GM12878 (cell line): ENCODE measurements around the gene CTDNEP1. TPM values are rescaled to one million over a fixed set of nuclear protein-coding genes. Genes with fewer than 3 reads are reported as not detected.

Experiments
- ATAC-seq: fragments of 200-7000 bp; cut with Tn5 transposase; 3 replicates; pipeline ENCODE4 v1.9.1; 2020; ENCODE audit warnings: mild to moderate bottlenecking, moderate library complexity
- BruUV-seq: library from RNA; stranded (reverse); fragments of 400-500 nt; replicated peaks from 2 replicates; lab custom pipeline; 2021; lab: Mats Ljungman, UMichigan
- CTCF ChIA-PET: fragments of 300-600 bp; sonication (Branson Sonifier 250); formaldehyde crosslinking; extraction: SDS; loops from one replicate; lab custom pipeline; 2021; ENCODE audit warnings: inconsistent platforms; lab: Yijun Ruan, JAX
- POLR2A ChIA-PET: fragments of 350-600 bp; formaldehyde crosslinking; extraction: SDS; loops from one replicate; lab custom pipeline; 2021; ENCODE audit warnings: inconsistent platforms; lab: Charles Lee
- RAD21 ChIA-PET: fragments of 300-600 bp; sonication (Branson Sonifier 250); formaldehyde crosslinking; loops from one replicate; lab custom pipeline; 2023; ENCODE audit warnings: antibody characterized with exemption; ENCODE audit not compliant: unreplicated experiment; lab: Charles Lee
- SMC1A ChIA-PET: fragments of 300-600 bp; sonication (Branson Sonifier 250); formaldehyde crosslinking; loops from one replicate; lab custom pipeline; 2023; ENCODE audit not compliant: unreplicated experiment, uncharacterized antibody; lab: Charles Lee
- DNase-seq: peaks from one replicate; pipeline ENCODE4 v3.0.0-alpha.2; 2011; ENCODE audit warnings: low read depth, low spot score
- FAIRE-seq: peaks from 3 replicates; lab custom pipeline; 2011; peaks lifted over from hg19 to GRCh38; lab: Jason Lieb, UNC
- H2AFZ ChIP-seq: 2 replicates; pipeline ENCODE4 v1.6.0; 2011; ENCODE audit warnings: low read depth, low read length, control low read depth; ENCODE audit not compliant: control insufficient read depth
- H3K27ac ChIP-seq: 2 replicates; pipeline ENCODE4 v1.5.1; 2011; ENCODE audit warnings: control low read depth; ENCODE audit not compliant: control insufficient read depth, insufficient read depth
- H3K27me3 ChIP-seq, 2 experiments: replicated peaks in 1 of 2; 2 replicates each; pipeline versions ENCODE4 v1.6.0 to v1.6.1; 2011; ENCODE audit warnings: low read length in 1 of 2; ENCODE audit not compliant: control insufficient read depth in 2 of 2, insufficient read depth in 2 of 2
- H3K36me3 ChIP-seq, 2 experiments: 2 replicates each; pipeline ENCODE4 v1.5.1; 2011; ENCODE audit warnings: low read length in 1 of 2; ENCODE audit not compliant: control insufficient read depth in 2 of 2, insufficient read depth in 2 of 2
- H3K4me1 ChIP-seq: 2 replicates; pipeline ENCODE4 v1.6.1; 2011; ENCODE audit warnings: mild to moderate bottlenecking, low read length, moderate library complexity, mixed read lengths; ENCODE audit not compliant: control insufficient read depth, insufficient read depth
- H3K4me2 ChIP-seq: 2 replicates; pipeline ENCODE4 v1.6.0; 2011; ENCODE audit warnings: control low read depth; ENCODE audit not compliant: control insufficient read depth, insufficient read depth
- H3K4me3 ChIP-seq: fragments of 200-600 bp; sonication (generic); 2 replicates; pipeline ENCODE4 v1.5.1; 2016
- H3K79me2 ChIP-seq: 2 replicates; pipeline ENCODE4 v1.6.0; 2011; ENCODE audit warnings: low read length; ENCODE audit not compliant: control insufficient read depth, insufficient read depth
- H3K9ac ChIP-seq: 2 replicates; pipeline ENCODE4 v1.8.0; 2011; ENCODE audit warnings: low read length, control low read depth, mixed read lengths; ENCODE audit not compliant: control insufficient read depth, insufficient read depth
- H3K9me3 ChIP-seq: replicated peaks from 3 replicates; pipeline ENCODE4 v1.5.1; 2011; ENCODE audit warnings: mild to moderate bottlenecking, low read length; ENCODE audit not compliant: control insufficient read depth, insufficient read depth
- H4K20me1 ChIP-seq: 2 replicates; pipeline ENCODE4 v1.6.0; 2011; ENCODE audit not compliant: control insufficient read depth, insufficient read depth
- CEBPB ChIP-seq, 2 experiments: fragments of 150-350 bp in 1 of 2; IDR thresholded peaks; 2 replicates each; pipeline ENCODE4 v1.6.1; 2012 to 2014; ENCODE audit warnings: low read depth in 2 of 2, low read length in 2 of 2, borderline replicate concordance in 1 of 2, inconsistent platforms in 1 of 2
- CTCF ChIP-seq, 3 experiments: IDR thresholded peaks in 2 of 3; conservative IDR thresholded peaks in 1 of 3; 2 replicates each; pipeline ENCODE4 v1.5.1; 2011; ENCODE audit warnings: low read depth in 3 of 3, low read length in 3 of 3, mild to moderate bottlenecking in 3 of 3, control low read depth in 2 of 3, moderate library complexity in 2 of 3, inconsistent platforms in 1 of 3, mixed read lengths in 1 of 3; ENCODE audit not compliant: control insufficient read depth in 2 of 3, insufficient read depth in 1 of 3; ENCODE audit errors: extremely low read depth in 1 of 3
- EGR1 ChIP-seq, 2 experiments: IDR thresholded peaks; 1 replicate in 1 of 2; 2 replicates in 1 of 2; pipeline ENCODE4 v1.6.1; 2011 to 2012; ENCODE audit warnings: low read depth in 2 of 2, low read length in 2 of 2, borderline replicate concordance in 1 of 2, mild to moderate bottlenecking in 1 of 2, moderate library complexity in 1 of 2
- ETV6 ChIP-seq, 2 experiments: fragments of 450-650 bp in 1 of 2; IDR thresholded peaks in 1 of 2; conservative IDR thresholded peaks in 1 of 2; 2 replicates each; pipeline ENCODE4 v1.6.1; 2014; ENCODE audit warnings: antibody characterized with exemption in 1 of 2, borderline replicate concordance in 1 of 2, low read depth in 1 of 2, mild to moderate bottlenecking in 1 of 2, moderate library complexity in 1 of 2
- FOS ChIP-seq: IDR thresholded peaks from 3 replicates; pipeline ENCODE4 v1.6.1; 2011; ENCODE audit warnings: borderline replicate concordance; ENCODE audit not compliant: insufficient read length; ENCODE audit errors: extremely low read depth
- IKZF1 ChIP-seq: fragments of 450-650 bp; conservative IDR thresholded peaks from 2 replicates; pipeline ENCODE4 v1.6.1; 2017; ENCODE audit warnings: antibody characterized with exemption, mild to moderate bottlenecking
- SMAD5 ChIP-seq: IDR thresholded peaks from 2 replicates; pipeline ENCODE4 v1.6.1; 2016; ENCODE audit warnings: antibody characterized with exemption, low read depth
- WRNIP1 ChIP-seq: IDR thresholded peaks from 2 replicates; pipeline ENCODE4 v1.6.1; 2011; ENCODE audit warnings: low read depth, low read length, improper control_type of control experiment, borderline replicate concordance
- ZNF24 ChIP-seq: fragments of 450-650 bp; IDR thresholded peaks from 2 replicates; pipeline ENCODE4 v1.6.1; 2017; ENCODE audit warnings: antibody characterized with exemption, mild to moderate bottlenecking
- ZZZ3 ChIP-seq: IDR thresholded peaks from 2 replicates; pipeline ENCODE4 v1.6.1; 2011; ENCODE audit warnings: low read depth; ENCODE audit not compliant: control insufficient read depth, insufficient read length
- WGBS: methylation state at CpG from one replicate; pipeline ENCODE4 v1.1.6; 2016; ENCODE audit warnings: low lambda C conversion rate; ENCODE audit not compliant: insufficient replicate concordance, insufficient coverage; ENCODE audit errors: missing lambda C conversion rate; 5-methylcytosine and 5-hydroxymethylcytosine counted together
- in situ Hi-C: fragments of 300-500 bp; cut with MboI; formaldehyde crosslinking; loops from 9 replicates; pipeline ENCODE4 v1.14.3; 2018; ENCODE audit warnings: mixed read lengths
- intact Hi-C: fragments of 100-400 bp; cut with micrococcal nuclease; formaldehyde crosslinking; loops from one replicate; pipeline ENCODE4 v1.14.2; 2022; ENCODE audit not compliant: unreplicated experiment
- polyA plus RNA-seq, 11 experiments: library from polyadenylated mRNA; depleted of rRNA in 4 of 11; unstranded in 6 of 11; stranded (reverse) in 5 of 11; fragments of >200 nt; fragmentation: Nextera tagmentation in 4 of 11; fragmentation: Illumina TruSeq in 1 of 11; extraction: Ambion mirVana in 4 of 11; extraction: Trizol in 1 of 11; gene quantifications; 1 replicate in 1 of 11; 2 replicates in 10 of 11; pipeline versions ENCODE4 v1.2.1 to v1.2.3, GENCODE V29; 2011 to 2016; ENCODE audit warnings: inconsistent platforms in 2 of 11, missing spikeins in 2 of 11, low read depth in 1 of 11
- total RNA-seq, 4 experiments: library from RNA; depleted of rRNA in 3 of 4; stranded (reverse); fragments of >200 nt in 3 of 4; fragmentation: Illumina TruSeq in 1 of 4; extraction: Trizol in 1 of 4; gene quantifications; 2 replicates each; pipeline versions ENCODE4 v1.2.1 to v1.2.3, GENCODE V29; 2013 to 2021
- TF ChIP-seq, protein P1 (sequence below): IDR thresholded peaks from 2 replicates; pipeline ENCODE4 v1.6.1; 2011; ENCODE audit warnings: mild to moderate bottlenecking, low read depth, low read length, moderate library complexity; ENCODE audit not compliant: insufficient replicate concordance
- TF ChIP-seq, protein P2 (sequence below): fragments of 450-650 bp; IDR thresholded peaks from 2 replicates; pipeline ENCODE4 v1.6.1; 2014; ENCODE audit warnings: mild to moderate bottlenecking
- TF ChIP-seq, protein P3 (sequence below): fragments of 450-650 bp; IDR thresholded peaks from 2 replicates; pipeline ENCODE4 v1.6.1; 2017; ENCODE audit warnings: low read depth, mild to moderate bottlenecking, moderate library complexity

The CTDNEP1 gene
- total and polyA plus RNA-seq, 10 of the 15 experiments (the other 5 are each of a cell fraction or from before 2014, with no cell fraction given), result 23.7 to 176 (median 30.3) TPM

GRCh38 chr17:7218166-7218565, 33.4 kb downstream of the CTDNEP1 start (continued):
- no peak for TF ChIP-seq CTCF (IDR thresholded peaks at IDR 0.05 in 2 of 3, conservative IDR thresholded peaks at IDR 0.05 in 1 of 3; ENCODE audit: control insufficient read depth in 2 of 3, extremely low read depth in 1 of 3, insufficient read depth in 1 of 3, low read depth in 3 of 3, low read length in 3 of 3)
- TF ChIP-seq, all 136 proteins: peak for 0

DNA sequence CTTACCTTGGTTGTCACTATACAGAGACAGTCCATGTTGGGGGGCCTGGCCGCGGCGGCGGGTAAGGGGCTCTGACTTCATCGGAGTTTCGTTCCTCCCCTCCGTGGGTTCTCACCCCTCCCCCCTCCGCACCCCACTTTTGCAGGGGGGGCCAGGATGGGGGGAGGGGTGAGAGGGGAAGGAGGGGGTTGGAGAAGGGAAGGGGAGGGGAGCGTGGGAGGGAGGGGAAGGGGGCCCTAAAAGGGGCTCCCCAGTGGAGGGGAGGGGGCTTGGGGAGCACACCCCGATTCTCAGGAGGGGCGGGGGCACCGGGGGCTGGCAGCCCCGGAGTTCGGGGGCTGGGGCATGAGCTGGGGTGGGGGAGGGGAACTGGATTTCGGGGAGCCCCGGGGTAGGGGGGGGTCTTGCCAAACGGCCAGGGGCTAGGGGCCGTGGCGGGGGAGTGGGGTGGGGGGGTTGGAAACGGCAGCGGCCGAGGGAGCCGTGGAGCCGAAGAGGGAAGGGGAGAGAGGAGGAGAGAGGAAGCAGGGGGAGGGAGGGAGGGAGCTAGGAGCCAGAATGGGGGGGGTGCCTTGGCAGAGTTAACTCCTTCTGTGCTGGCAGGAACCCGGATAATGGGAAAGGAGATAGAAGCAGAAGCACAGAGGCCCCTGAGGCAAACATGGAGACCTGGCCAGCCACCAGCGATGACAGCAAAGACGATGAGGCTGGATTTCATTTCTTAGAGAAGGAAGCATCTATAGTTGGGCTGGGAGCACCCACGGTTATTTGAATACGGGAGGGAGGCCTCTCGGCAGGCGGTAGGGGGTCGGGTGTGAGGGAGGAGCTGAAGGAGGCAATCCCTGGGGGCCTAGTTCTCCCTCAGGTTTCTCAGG, 34.2 kb downstream of the CTDNEP1 start:
- Histone ChIP-seq H3K9me3 (no peaks in the 10 kb centered on the region), H2AFZ (peak overlapping the region; percentile 59), H3K27ac (no peak overlapping the region), H3K79me2 (peaks cover 14% of the 10 kb centered on the region), H3K4me3 (peak overlapping the region; percentile 51; the same call in 1 of the 2 replicates), H3K9ac (peak overlapping the region; percentile 28; the same call in 1 of the 2 replicates), H3K36me3 (peaks cover 0 to 2% of the 10 kb centered on the region in 2 experiments; a peak in 2 of 4 replicates), H3K4me2 (peak overlapping the region; percentile 17; the same call in 1 of the 2 replicates), H3K4me1 (peaks cover 22% of the 10 kb centered on the region), H3K27me3 (no peaks in the 10 kb centered on the region), H4K20me1 (no peaks in the 10 kb centered on the region)
- intact Hi-C loops (no loop called here), in situ Hi-C loops (no loop called here)
- FAIRE-seq (no peak), ATAC-seq (no peak), DNase-seq (no peak)
- ChIA-PET RAD21 (no interaction called here), SMC1A (no interaction called here), CTCF (interaction anchor here (5.1 kb wide), 1 partner anchor 80 kb away, joined by 60 read pairs; no protein-coding TSS in a partner anchor), POLR2A (interaction anchor here (0.5 to 3.3 kb wide), 2 partner anchors 22 to 199 kb away, joined by 10 to 12 read pairs; partner anchors contain the start of gene PHF23)
- whole genome bisulfite sequencing, result 2% methylated on average over 13 of the region's 32 CpGs
- BruUV-seq, result no TSS peak
- TF ChIP-seq ZZZ3, result no peak
- peak; percentile 37; the same call in 1 of the 2 replicates for TF ChIP-seq IKZF1
- no peak for TF ChIP-seq CEBPB (IDR thresholded peaks at IDR 0.05; ENCODE audit: borderline replicate concordance in 1 of 2, low read depth in 2 of 2, low read length in 2 of 2)
- TF ChIP-seq, protein P1, sequence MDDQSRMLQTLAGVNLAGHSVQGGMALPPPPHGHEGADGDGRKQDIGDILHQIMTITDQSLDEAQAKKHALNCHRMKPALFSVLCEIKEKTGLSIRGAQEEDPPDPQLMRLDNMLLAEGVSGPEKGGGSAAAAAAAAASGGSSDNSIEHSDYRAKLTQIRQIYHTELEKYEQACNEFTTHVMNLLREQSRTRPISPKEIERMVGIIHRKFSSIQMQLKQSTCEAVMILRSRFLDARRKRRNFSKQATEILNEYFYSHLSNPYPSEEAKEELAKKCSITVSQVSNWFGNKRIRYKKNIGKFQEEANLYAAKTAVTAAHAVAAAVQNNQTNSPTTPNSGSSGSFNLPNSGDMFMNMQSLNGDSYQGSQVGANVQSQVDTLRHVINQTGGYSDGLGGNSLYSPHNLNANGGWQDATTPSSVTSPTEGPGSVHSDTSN, result no peak
- TF ChIP-seq ETV6 (conservative IDR thresholded peaks at IDR 0.05 in 1 of 2, IDR thresholded peaks at IDR 0.05 in 1 of 2; ENCODE audit: borderline replicate concordance in 1 of 2, low read depth in 1 of 2), result no peak
- TF ChIP-seq, protein P2, sequence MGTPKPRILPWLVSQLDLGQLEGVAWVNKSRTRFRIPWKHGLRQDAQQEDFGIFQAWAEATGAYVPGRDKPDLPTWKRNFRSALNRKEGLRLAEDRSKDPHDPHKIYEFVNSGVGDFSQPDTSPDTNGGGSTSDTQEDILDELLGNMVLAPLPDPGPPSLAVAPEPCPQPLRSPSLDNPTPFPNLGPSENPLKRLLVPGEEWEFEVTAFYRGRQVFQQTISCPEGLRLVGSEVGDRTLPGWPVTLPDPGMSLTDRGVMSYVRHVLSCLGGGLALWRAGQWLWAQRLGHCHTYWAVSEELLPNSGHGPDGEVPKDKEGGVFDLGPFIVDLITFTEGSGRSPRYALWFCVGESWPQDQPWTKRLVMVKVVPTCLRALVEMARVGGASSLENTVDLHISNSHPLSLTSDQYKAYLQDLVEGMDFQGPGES, result no peak
- TF ChIP-seq, protein P3, sequence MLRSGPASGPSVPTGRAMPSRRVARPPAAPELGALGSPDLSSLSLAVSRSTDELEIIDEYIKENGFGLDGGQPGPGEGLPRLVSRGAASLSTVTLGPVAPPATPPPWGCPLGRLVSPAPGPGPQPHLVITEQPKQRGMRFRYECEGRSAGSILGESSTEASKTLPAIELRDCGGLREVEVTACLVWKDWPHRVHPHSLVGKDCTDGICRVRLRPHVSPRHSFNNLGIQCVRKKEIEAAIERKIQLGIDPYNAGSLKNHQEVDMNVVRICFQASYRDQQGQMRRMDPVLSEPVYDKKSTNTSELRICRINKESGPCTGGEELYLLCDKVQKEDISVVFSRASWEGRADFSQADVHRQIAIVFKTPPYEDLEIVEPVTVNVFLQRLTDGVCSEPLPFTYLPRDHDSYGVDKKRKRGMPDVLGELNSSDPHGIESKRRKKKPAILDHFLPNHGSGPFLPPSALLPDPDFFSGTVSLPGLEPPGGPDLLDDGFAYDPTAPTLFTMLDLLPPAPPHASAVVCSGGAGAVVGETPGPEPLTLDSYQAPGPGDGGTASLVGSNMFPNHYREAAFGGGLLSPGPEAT, result 0 out of 2 replicates have a peak, but pooled peaks have one; percentile 28
- TF ChIP-seq ZNF24, result no peak
- TF ChIP-seq EGR1 (IDR thresholded peaks at IDR 0.05; ENCODE audit: borderline replicate concordance in 1 of 2, low read depth in 2 of 2, low read length in 2 of 2), result no peak
- no peak for TF ChIP-seq WRNIP1
- no peak for TF ChIP-seq SMAD5
- TF ChIP-seq FOS, result no peak
